HG02763 (cell line): ENCODE results near the gene KLHL2.
"Not testable (repeated sequence)": the region's sequence is repeated elsewhere in the genome, so short reads cannot be mapped to it uniquely, and the experiment has no call there.

Experiments
- ATAC-seq: cut with Tn5 transposase; IDR thresholded peaks from one replicate; pipeline ENCODE4 v1.9.1; 2021; ENCODE audit warnings: mild to moderate bottlenecking, moderate library complexity; ENCODE audit not compliant: unreplicated experiment

KLHL2 gene

DNA sequence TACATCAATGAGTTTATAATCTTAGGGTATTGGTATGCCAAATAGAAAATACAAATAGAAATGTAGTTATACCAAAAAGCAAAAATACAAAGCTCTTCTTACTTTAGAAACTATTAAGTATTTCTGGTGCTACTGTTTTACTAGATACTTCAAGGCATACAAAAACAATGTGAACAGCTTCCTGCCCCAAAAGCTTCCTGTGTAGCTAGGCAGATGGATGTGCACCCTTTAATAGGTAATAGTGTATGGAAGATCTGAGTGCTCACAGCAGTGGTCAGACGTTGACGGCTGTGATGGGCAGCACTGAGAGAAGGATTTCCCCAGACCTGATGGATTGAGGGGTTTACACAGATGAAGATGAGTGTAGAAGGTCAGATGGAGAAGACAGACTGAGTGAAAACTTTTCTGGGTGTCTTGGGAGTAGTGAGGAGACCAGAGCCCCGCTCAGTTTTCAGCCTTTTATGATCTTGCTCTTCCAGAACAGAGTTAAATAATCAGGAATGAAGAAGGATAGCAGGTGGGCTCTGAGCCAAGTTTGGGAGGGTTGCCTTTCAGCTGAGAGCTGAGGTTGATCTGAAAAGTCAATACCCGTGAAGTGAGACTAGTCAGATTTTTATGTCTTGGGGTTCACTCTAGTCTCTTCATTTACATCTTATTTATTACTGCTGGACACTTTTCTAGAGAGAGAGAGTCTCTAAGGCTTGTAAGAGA is 22.3 kb downstream of the KLHL2 start:
- not testable (repeated sequence) for ATAC-seq

DNA sequence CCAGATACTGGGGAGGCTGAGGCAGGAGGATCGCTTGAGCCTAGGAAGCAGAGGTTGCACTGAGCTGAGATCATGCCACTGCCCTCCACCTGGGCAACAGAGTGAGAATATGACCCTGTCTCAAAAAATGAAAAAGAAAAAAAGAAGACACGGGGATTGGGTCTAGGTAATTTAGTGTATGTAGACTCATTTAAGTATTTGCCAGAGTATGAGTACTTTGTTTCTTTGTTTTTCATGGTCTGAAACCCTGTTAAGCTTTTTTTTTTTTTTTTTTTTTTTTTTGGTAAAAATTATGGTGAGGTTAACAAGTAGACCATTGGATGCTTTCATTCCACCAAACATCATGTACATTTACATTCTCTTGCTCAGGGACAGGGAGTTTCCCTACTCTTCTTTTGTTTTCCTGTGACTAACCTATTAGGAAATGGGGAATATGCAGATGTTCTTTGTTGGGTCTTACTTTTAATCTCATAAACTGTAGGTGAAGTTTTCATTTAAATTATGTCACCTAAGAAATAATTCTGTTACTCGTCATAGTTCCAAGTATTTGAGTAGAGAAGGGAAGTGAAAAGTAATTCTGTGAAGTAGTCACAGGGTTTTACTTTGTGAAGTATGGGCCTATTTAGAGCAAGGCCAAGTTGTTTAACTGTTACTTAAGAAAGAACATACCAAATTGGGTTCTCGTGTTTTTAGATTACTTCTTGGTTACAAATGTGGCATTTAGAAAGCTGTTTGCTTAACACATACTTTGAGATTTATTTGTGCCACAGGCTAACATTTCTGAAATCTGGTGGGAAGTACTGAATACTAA is 25.5 kb downstream of the KLHL2 start:
- ATAC-seq, result peak; percentile 51

DNA sequence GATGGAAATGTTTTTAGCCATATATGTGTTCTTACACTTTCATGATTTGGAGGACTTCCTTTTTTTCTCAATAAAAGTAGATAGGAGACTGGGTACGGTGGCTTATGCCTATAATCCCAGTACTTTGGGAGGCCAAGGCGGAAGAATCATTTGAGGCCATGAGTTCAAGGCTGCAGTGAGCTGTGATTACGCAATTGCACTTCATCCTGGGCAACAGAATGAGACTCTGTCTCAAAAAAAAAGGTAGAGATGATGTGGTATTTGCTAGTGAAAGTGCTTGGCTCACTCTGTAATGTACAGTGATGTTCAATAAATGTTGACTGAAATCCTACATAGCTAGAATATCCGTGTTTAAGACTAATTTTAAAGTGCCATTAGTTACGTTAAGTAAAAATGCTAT is 27.4 kb downstream of the KLHL2 start:
- no peak for ATAC-seq

DNA sequence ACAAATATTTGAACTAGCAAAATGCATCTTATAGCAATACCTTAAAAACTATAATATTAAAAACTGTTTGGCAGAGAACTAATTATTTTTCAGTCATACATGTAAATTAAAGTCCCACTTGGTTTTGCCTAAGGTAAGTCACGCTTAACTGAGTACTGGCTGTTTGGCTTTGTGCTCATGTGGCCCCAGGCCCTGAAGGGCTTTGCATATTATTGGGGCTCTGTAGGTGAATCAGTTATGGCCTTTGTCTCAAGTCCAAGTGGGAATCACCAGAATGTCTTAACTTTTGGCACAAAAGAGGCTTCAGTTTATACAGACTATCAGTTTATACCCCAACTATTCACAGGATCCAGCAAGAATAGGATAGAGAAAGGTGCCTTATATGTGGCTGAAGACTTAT is 29.5 kb downstream of the KLHL2 start:
- not testable (repeated sequence) for ATAC-seq

DNA sequence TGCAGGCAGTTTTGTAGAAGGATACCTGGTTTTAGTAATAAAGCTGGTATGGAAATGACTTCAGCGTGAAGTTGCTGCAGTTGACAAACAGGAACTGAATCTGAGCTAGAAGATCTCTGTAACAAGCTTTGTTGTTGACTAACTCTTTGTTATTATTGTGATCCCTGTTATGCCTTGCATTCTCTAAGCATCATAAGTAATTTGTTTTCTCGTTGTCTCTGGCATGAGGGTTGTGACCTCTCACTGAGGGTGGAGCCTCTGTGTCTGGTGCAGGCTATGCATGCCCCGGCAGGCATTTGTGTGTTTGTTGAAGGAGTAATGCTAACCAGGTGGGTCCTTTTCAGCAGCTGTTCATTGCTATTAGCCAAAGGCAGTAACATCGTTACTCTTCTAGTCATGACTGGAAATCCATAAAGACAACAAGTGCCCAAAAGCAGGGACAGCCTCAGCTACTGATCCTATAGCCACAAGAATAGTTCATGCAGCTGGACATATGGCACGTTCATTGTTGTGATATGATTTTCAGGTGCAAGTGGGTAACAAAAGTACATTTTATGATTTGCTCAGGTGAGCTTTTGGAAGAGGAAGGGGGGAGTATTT is 30.8 kb downstream of the KLHL2 start:
- not testable (repeated sequence) for ATAC-seq

DNA sequence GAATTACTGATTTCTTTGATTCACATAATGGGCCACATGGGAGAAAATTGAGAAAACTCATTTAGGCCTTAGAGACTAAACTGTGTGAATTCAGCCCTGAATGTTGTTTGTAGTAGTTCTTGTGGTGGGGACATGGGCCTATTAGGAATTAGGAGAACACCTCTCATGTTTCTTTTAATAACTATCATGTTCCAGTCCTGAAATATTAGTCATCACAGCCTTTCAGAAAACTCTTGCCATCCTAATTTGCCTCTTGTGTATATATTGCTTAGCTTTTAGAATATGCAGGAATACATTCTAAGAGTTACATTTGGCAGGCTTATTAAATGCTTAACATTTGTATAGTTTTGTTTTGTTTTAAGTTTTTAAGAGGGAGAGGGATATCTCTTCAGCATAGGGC is 33.4 kb downstream of the KLHL2 start:
- ATAC-seq, result not testable (repeated sequence)

DNA sequence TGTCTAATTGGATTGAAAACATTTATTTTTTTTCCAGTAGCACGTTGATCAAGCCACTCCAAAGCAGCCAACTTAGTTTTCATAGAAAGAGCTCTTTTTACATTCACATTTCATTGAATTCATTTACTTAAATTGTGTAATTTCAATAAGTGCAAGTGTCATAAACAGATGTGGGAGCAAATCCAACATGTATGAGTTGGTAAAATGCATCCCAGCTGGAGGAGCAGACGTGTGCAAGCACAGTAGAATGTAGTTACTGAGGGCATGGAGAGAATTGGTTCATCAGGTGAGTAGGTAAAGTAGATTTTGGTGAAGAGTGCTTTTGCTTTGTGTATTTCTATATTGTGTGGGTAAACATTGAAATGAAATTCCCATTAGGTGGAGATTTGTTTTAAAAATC is 36.8 kb downstream of the KLHL2 start:
- ATAC-seq, result not testable (repeated sequence)

DNA sequence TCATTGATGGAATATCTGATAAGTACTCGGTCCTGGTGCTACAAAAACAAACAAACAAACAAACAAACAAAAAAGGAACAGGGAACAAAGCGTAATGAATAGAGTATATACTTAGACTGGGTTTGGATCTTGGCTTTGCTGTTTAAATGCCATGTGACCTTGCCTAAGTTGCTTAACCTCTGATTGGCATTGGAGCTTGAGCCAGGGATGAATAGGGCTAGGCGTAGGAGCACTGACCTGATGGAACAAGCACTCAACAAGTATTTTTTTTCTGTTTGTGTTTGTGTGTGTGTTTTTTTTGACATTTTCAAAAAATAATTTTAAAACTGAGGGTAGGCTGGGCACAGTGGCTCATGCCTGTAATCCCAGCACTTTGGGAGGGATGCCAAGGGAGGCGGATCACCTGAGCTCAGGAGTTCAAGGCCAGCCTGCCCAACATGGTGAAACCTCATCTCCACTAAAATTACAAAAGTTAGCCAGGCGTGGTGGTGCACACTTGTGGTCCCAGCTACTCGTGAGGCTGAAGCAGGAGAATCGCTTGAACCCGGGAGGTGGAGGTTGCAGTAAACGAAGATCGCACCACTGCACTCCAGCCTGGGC is 37.3 kb downstream of the KLHL2 start:
- ATAC-seq, result not testable (repeated sequence)

DNA sequence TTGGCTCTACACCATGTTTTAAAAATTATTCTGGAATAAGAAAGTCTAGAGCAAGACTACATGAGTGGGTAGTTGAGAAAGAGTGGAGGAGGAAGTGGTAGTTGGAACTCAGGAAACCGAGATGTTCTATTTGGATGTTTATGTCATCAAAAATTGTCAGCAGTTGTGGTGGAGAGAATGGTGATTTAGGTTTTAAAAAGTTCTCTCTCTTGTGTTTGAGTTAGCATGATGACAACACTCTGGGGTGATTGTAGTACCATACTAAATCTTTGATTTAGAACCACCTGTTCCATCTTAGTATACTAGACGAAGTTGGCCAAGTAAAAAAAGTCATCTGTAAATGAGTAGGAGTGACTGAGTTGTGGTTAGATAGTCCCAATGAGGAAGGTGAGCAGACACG is 40.7 kb downstream of the KLHL2 start:
- no peak for ATAC-seq

DNA sequence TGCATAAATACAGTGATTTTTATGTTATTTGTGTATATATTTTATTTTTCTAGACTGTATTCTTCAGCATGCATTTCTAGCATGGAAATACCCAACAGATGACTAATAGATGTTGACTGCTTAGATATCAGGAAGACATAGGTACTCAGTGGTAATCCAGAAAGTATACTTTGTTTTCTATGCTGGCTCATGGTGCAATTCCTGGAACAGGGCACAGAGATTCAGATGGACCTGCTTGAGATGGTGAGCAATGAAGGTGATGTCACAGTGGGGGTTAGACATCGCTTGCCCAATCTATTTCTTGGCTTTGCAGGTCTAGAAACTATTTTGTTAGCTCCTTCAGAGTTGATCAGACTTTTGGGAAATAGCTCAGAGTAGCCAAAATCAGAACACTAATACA is 41.5 kb downstream of the KLHL2 start:
- ATAC-seq, result not testable (repeated sequence)

DNA sequence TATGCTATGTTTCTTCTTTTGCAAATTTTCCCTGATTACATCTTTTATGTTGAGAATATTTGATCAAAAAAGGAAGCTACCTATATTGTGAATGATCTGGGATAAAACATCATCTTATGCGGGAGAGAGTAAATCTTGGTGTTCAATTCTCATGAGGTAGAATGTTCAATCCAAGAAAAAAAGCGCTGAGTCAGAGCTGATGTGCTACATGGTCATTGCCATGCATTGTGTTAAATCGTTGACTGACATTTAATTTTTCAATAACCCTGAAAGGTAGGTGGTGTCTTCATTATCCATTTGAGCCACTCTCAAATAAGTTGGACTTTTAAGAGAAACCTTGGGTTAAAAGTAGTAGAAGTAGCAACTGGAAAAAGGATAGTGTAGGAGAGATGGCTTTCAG is 47.4 kb downstream of the KLHL2 start:
- ATAC-seq, result not testable (repeated sequence)

DNA sequence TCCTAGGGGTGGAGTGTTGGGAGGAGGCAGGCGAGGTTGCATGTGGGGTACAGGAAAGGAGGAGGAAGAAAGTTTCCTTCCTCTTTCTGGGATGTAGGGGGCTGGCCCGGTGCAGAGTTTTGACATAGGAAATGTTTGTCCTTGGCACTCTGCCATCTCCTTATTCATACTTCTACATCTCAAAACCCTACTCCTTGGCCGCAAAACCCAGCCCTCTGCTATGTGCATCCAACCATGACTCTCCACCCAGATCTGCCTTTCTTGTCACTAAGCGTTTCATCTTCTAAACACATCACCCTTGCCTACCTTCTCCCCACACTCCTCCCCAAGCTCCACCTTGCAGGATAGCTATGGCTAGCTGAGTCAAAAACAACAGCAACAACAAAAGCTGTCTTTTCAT is 48.1 kb downstream of the KLHL2 start:
- peak; percentile 97 for ATAC-seq

DNA sequence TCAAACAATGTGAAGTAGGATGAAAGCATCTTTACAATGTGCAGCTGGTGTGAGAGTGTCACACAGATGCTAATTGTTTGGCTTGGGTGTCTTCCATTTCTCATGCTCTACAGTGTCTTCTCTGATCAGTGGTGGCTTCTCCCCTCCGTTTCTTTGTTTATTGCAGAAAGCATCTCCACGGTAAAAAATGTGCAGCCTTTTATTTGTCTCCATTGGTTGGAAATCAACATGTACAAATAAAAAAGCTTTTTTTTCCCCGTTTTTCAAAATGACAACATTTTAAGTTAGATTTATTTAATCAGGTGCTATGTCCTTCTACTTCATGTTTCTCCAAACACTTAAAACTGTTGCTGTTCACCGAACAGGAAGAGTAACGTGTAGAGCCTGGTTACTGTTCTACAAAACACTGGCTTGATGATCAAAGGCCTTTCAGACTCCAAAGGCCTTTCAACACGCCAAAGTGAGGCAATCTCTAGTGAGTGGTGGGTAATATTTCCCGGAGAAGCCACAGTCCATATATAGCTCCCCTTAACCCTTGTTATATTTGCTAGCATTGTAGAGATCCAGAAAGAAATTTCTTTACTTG is 48.8 kb downstream of the KLHL2 start:
- not testable (repeated sequence) for ATAC-seq

DNA sequence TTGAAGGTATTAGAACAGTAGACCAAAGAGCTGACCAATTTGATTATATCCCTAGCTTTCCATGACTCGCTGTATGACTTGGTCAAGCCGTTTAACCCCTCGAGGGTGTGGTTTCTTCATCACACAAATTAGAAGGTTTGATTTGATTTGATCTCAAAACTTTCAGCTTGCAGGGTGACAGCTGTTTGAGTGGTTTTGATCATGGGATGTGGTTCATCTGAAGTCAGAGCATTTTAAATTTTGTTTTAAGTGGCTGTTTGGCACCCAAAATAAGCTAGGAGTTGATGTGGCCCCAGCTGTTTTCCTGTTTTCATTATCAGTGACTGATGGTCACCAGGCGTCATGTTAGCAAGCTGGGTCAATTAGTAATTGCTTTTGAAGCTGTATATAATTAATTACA is 52.4 kb downstream of the KLHL2 start:
- ATAC-seq, result not testable (repeated sequence)

DNA sequence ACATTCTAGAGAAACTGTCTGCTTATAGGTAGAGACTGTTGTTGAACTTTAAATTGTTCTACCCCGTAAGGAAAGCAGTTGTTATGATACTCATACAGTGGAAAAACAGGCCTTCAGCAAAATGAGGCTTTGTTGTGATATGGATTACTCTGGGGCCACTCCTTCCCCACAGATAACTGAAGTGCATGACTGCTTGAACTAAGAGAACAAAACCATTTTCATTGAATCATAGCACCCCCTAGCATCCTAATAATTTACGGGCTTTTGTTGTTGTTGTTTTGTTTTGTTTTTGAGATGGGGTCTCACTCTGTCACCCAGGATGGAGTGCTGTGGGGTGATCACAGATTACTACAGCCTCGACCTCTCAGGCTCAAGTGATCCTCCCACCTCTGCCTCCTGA is 54.9 kb downstream of the KLHL2 start:
- not testable (repeated sequence) for ATAC-seq

DNA sequence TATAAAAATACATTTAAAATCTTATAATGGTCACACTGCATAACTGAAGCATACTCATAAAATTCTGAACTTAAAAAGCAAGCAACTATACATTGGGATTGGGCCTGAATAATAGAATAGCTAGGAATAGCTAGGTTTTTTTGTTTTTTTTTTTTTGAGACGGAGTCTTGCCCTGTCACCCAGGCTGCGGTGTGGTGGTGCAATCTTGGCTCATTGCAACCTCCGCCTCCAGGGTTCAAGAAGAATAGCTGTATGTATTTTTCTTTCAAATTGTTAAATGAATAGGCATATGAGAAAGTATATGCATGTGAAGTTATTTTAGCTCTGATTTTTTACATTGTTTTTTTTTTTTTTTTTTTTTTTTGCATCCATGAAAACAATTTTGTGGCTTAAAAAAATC is 56.1 kb downstream of the KLHL2 start:
- ATAC-seq, result not testable (repeated sequence)

DNA sequence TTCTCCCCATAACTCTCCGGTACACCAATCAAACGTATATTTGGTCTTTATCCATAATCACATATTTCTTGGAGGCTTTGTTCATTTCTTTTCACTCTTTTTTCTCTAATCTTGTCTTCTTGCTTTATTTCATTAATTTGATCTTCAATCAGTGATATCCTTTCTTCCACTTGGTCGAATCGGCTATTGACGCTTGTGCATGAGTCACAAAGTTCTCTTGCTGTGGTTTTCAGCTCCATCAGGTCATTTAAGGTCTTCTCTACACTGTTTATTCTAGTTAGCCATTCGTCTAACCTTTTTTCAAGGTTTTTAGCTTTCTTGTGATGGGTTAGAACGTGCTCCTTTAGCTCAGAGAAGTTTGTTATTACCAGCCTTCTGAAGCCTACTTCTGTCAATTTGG is 62.6 kb downstream of the KLHL2 start:
- not testable (repeated sequence) for ATAC-seq

DNA sequence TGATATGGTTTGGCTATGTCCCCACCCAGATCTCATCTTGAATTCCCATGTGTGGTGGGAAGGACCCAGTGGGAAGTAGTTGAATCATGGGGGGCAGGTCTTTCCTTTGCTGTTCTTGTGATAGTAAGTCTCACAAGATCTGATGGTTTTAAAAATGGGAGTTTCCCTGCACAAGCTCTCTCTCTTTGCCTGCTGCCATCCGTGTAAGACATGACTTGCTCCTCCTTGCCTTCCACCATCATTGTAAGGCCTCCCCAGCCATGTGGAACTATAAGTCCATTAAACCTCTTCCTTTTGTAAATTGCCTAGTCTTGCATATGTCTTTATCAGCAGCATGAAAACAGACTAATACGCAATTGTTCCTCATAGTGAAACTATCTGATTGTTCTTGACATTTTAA is 66.1 kb downstream of the KLHL2 start:
- not testable (repeated sequence) for ATAC-seq

DNA sequence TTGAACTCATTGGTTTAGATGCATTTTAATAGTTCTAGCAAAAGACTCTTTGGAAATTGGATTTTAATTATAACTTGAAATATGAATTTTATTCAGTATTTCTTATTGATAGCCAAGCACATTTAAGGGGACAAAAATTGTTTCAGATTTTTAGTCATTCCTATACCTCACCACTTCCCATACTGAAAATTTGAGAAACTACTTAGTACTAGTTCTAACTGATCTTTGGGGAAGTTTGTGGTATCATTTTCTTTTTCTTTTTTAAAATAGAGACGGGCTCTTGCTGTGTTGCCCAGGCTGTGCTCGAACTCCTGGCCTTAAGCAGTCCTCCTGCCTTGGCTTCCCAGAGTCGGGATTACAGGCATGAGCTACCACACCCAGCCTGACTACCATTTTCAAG is 68.0 kb downstream of the KLHL2 start:
- not testable (repeated sequence) for ATAC-seq

DNA sequence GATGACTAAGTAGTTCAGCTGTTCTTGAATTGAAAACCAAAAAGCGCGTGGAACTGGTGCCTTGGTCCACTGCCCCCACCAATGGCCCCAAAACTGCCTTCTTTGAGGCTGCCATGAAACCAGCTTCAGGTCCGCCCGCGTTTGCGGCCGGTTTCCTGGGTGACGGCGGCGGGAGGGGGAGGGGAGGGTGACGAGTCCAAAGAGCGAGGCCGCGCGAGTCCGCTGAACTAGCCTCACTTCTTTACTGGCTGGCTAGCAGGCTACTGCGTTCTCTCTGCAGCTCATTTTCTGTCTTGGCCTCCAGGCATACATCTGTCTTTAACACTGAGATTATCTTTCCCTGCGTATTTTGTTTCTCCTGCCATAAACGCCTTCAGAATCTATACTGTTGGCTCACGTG is 72.2 kb downstream of the KLHL2 start:
- not testable (repeated sequence) for ATAC-seq

DNA sequence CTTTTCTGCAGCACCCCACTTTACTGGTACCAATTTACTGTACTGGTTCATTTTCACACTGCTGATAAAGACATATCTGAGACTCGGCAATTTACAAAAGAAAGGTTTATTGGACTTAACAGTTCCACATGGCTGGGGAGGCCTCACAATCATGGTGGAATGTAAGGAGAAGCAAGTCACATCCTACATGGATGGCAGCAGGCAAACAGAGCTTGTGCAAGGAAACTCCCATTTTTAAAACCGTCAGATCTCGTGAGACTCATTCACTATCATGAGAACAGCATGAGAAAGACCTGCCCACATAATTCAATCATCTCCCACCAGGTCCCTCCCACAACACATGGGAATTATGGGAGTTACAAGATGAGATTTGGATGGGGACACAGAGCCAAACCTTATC is 77.3 kb downstream of the KLHL2 start:
- ATAC-seq, result not testable (repeated sequence)
